Panc1 (cell line): ENCODE measurements around the gene SHLD1. TPM values are rescaled to one million over a fixed set of nuclear protein-coding genes. Genes with fewer than 3 reads are reported as not detected.
"Not testable (repeated sequence)": the region's sequence is repeated elsewhere in the genome, so short reads cannot be mapped to it uniquely, and the experiment has no call there.

Experiments
- ATAC-seq: fragments of 200-7000 bp; cut with Tn5 transposase; 2 replicates; pipeline ENCODE4 v1.9.1; 2020; ENCODE audit warnings: mild to moderate bottlenecking, moderate library complexity
- BruUV-seq: library from RNA; stranded (reverse); fragments of 400-500 nt; replicated peaks from 2 replicates; lab custom pipeline; 2021; lab: Mats Ljungman, UMichigan
- CTCF ChIA-PET: fragments of 300-600 bp; sonication (Branson Sonifier 250); formaldehyde crosslinking; loops from one replicate; lab custom pipeline; 2022; ENCODE audit warnings: antibody characterized with exemption; lab: Charles Lee
- POLR2A ChIA-PET: fragments of 300-600 bp; sonication (Branson Sonifier 250); formaldehyde crosslinking; loops from one replicate; lab custom pipeline; 2022; ENCODE audit warnings: antibody characterized with exemption; lab: Charles Lee
- DNase-seq: peaks from one replicate; pipeline ENCODE4 v3.0.0-alpha.2; 2010; ENCODE audit warnings: low read depth, low spot score
- H3K27ac ChIP-seq: 2 replicates; pipeline ENCODE4 v1.5.1; 2011; ENCODE audit warnings: mild to moderate bottlenecking, low read length, inconsistent platforms
- H3K27me3 ChIP-seq: fragments of 200-500 bp; sonication (Bioruptor generic); 2 replicates; pipeline ENCODE4 v1.6.0; 2014; ENCODE audit warnings: low read length, inconsistent platforms; ENCODE audit not compliant: control insufficient read depth, insufficient read depth
- H3K36me3 ChIP-seq: fragments of 200-500 bp; sonication (Bioruptor generic); 2 replicates; pipeline ENCODE4 v1.5.1; 2014; ENCODE audit warnings: inconsistent platforms, mild to moderate bottlenecking, low read length, moderate library complexity; ENCODE audit not compliant: control insufficient read depth, insufficient read depth
- H3K4me1 ChIP-seq: 2 replicates; pipeline ENCODE4 v1.5.1; 2011; ENCODE audit warnings: inconsistent platforms, mild to moderate bottlenecking, low read length, moderate library complexity; ENCODE audit not compliant: control insufficient read depth, insufficient read depth
- H3K4me3 ChIP-seq, 2 experiments: 2 replicates each; pipeline ENCODE4 v1.5.1; 2011 to 2012; ENCODE audit warnings: low read depth in 2 of 2, low read length in 2 of 2, mild to moderate bottlenecking in 2 of 2, inconsistent platforms in 1 of 2, moderate library complexity in 1 of 2
- H3K9me3 ChIP-seq: fragments of 200-500 bp; sonication (Bioruptor generic); 2 replicates; pipeline ENCODE4 v1.5.1; 2014; ENCODE audit warnings: low read depth, mild to moderate bottlenecking, inconsistent platforms, low read length, moderate library complexity; ENCODE audit not compliant: control insufficient read depth, insufficient read depth
- POLR2AphosphoS5 ChIP-seq: IDR thresholded peaks from 2 replicates; pipeline ENCODE4 v1.6.1; 2012; ENCODE audit warnings: mild to moderate bottlenecking, low read depth, low read length, moderate library complexity
- SIN3A ChIP-seq: IDR thresholded peaks from 2 replicates; pipeline ENCODE4 v1.6.1; 2012; ENCODE audit warnings: low read depth, mild to moderate bottlenecking, low read length, moderate library complexity, borderline replicate concordance; ENCODE audit not compliant: insufficient read depth
- TCF7L2 ChIP-seq: IDR thresholded peaks from 2 replicates; pipeline ENCODE4 v1.6.1; 2011; ENCODE audit warnings: mild to moderate bottlenecking, low read depth, low read length, inconsistent platforms
- in situ Hi-C: cut with HindIII; loops from 2 replicates; pipeline ENCODE4 v1.10.0; 2016; ENCODE audit warnings: low sequenced_read_pairs, low pct_unique_long_range_greater_than_20kb
- intact Hi-C: fragments of 100-400 bp; cut with micrococcal nuclease; formaldehyde crosslinking; loops from one replicate; pipeline ENCODE4 v1.10.0; 2022; ENCODE audit not compliant: unreplicated experiment
- total RNA-seq: library from RNA; stranded (reverse); gene quantifications from one replicate; pipeline ENCODE4 v1.2.1, GENCODE V29; 2021; ENCODE audit not compliant: unreplicated experiment
- TF ChIP-seq, protein P1 (sequence below), 2 experiments: IDR thresholded peaks; 2 replicates each; pipeline ENCODE4 v1.6.1; 2011 to 2012; ENCODE audit warnings: low read depth in 2 of 2, control low read depth in 1 of 2, low read length in 1 of 2, mild to moderate bottlenecking in 1 of 2, moderate library complexity in 1 of 2; ENCODE audit not compliant: insufficient read depth in 1 of 2
- TF ChIP-seq, protein P2 (sequence below): fragments of 450-650 bp; IDR thresholded peaks from 2 replicates; pipeline ENCODE4 v1.5.1; 2017; ENCODE audit warnings: mild to moderate bottlenecking

The SHLD1 gene
- total RNA-seq, 1 experiment from 2014 or later = 4.3 TPM

DNA sequence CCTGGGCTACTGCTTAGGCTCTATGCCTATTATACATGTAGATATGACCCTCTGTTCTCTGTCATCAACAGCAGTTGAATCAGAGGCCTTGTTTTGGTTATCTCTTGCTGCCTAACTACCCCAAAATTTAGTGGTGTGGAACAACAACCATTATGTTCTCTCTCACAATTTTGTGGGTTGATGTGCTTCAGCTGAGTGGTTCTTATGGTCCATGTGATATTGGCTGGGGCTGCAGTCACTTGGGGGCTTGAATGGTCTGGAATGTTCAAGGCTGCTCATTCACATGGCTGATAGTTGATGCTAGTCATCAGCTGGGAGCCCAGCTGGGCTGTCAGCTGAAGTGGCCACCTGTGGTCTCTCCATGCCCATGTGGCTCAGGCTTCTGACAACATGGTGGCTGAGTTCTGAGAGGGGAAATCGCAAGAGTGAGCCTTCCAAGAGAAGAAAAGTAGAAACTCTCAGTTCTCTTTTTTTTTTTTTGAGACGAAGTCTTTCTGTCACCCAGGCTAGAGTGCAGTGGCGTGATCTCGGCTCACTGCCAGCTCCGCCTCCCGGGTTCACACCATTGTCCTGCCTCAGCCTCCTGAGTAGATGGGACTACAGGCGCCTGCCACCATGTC, 47.8 kb downstream of the SHLD1 start:
- H3K4me1 ChIP-seq = no peaks in the 10 kb centered on the region
- BruUV-seq = no TSS peak
- ChIA-PET POLR2A (no interaction called here), CTCF (no interaction called here)
- no peaks in the 10 kb centered on the region for H3K36me3 ChIP-seq
- intact Hi-C loops (no loop called here), in situ Hi-C loops (no loop called here)
- DNase-seq = no peak
- TF ChIP-seq, protein P1, sequence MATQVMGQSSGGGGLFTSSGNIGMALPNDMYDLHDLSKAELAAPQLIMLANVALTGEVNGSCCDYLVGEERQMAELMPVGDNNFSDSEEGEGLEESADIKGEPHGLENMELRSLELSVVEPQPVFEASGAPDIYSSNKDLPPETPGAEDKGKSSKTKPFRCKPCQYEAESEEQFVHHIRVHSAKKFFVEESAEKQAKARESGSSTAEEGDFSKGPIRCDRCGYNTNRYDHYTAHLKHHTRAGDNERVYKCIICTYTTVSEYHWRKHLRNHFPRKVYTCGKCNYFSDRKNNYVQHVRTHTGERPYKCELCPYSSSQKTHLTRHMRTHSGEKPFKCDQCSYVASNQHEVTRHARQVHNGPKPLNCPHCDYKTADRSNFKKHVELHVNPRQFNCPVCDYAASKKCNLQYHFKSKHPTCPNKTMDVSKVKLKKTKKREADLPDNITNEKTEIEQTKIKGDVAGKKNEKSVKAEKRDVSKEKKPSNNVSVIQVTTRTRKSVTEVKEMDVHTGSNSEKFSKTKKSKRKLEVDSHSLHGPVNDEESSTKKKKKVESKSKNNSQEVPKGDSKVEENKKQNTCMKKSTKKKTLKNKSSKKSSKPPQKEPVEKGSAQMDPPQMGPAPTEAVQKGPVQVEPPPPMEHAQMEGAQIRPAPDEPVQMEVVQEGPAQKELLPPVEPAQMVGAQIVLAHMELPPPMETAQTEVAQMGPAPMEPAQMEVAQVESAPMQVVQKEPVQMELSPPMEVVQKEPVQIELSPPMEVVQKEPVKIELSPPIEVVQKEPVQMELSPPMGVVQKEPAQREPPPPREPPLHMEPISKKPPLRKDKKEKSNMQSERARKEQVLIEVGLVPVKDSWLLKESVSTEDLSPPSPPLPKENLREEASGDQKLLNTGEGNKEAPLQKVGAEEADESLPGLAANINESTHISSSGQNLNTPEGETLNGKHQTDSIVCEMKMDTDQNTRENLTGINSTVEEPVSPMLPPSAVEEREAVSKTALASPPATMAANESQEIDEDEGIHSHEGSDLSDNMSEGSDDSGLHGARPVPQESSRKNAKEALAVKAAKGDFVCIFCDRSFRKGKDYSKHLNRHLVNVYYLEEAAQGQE (IDR thresholded peaks at IDR 0.05; ENCODE audit: insufficient read depth in 1 of 2, low read depth in 2 of 2, low read length in 1 of 2) = no peak
- TF ChIP-seq TCF7L2 (no peak), SIN3A (no peak), POLR2AphosphoS5 (no peak)
- TF ChIP-seq, protein P2, sequence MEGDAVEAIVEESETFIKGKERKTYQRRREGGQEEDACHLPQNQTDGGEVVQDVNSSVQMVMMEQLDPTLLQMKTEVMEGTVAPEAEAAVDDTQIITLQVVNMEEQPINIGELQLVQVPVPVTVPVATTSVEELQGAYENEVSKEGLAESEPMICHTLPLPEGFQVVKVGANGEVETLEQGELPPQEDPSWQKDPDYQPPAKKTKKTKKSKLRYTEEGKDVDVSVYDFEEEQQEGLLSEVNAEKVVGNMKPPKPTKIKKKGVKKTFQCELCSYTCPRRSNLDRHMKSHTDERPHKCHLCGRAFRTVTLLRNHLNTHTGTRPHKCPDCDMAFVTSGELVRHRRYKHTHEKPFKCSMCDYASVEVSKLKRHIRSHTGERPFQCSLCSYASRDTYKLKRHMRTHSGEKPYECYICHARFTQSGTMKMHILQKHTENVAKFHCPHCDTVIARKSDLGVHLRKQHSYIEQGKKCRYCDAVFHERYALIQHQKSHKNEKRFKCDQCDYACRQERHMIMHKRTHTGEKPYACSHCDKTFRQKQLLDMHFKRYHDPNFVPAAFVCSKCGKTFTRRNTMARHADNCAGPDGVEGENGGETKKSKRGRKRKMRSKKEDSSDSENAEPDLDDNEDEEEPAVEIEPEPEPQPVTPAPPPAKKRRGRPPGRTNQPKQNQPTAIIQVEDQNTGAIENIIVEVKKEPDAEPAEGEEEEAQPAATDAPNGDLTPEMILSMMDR = no peak
- H3K4me3 ChIP-seq = no peak overlapping the region
- no peaks in the 10 kb centered on the region for H3K9me3 ChIP-seq
- no peaks in the 10 kb centered on the region for H3K27me3 ChIP-seq
- no peak overlapping the region for H3K27ac ChIP-seq
- ATAC-seq = no peak

DNA sequence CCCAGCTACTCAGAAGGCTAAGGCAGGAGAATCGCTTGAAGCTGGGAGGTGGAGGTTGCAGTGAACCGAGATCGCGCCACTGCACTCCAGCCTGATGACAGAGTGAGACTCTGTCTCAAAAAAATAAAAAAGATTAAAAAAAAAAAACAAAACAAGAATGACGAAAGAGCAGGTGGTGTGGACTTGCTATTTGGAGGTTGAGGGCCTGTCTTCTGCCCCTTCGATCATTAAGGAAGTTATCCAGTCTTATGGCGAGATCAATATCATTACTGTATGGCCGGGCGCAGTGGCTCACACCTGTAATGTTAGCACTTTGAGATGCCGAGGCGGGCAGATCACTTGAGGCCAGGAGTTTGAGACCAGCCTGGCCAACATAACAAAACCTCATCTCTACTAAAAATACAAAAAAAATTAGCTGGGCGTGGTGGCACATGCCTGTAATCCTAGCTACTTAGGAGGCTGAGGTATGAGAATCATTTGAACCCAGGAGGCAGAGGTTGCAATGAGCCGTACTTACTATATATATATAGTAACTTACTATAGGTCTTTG, 53.6 kb downstream of the SHLD1 start:
- H3K9me3 ChIP-seq, in situ Hi-C loops, H3K27me3 ChIP-seq, H3K27ac ChIP-seq, intact Hi-C loops, H3K36me3 ChIP-seq, ATAC-seq, H3K4me3 ChIP-seq, BruUV-seq, H3K4me1 ChIP-seq, CTCF ChIA-PET, DNase-seq: not testable (repeated sequence)
- POLR2A ChIA-PET = interaction anchor here (0.6 kb wide), 1 partner anchor 198 kb away, joined by 5 read pairs; no protein-coding TSS in a partner anchor
